ENCODE measurements around the gene KATNBL1.

- TF ChIP-seq CTCF (IDR thresholded peaks at IDR 0.05) (no peak), POLR2AphosphoS5 (IDR thresholded peaks at IDR 0.05; ENCODE audit: insufficient read depth in 1 of 2, low read depth in 1 of 2) (no peak)
Measured at GRCh38 chr15:34106423-34106822, 103.5 kb downstream of the KATNBL1 start.

Measured in vagina (tissue), 2 donors.